ENCODE data around the gene TP53BP2.
A peak's percentile ranks its signal among the peaks of the same experiment; 100 is the strongest.

TP53BP2 gene

GRCh38 chr1:223796210-223796609 lies 49.5 kb downstream of the TP53BP2 start:
- no peak for DNase-seq (ENCODE audit: low read depth in 3 of 3)

GRCh38 chr1:223794136-223794880 lies 51.4 kb downstream of the TP53BP2 start:
- DNase-seq (ENCODE audit: low read depth in 3 of 3), result no peak

GRCh38 chr1:223793716-223794115 lies 52.0 kb downstream of the TP53BP2 start:
- DNase-seq (ENCODE audit: low read depth in 3 of 3), result no peak

- DNase-seq (ENCODE audit: low read depth in 3 of 3), result no peak
These were observed 53.7 kb downstream of the TP53BP2 start for GRCh38 chr1:223792046-223792445.

- no peak for DNase-seq (ENCODE audit: low read depth in 3 of 3)
These were observed 56.9 kb downstream of the TP53BP2 start for GRCh38 chr1:223788746-223789415.

GRCh38 chr1:223785808-223786207 lies 59.9 kb downstream of the TP53BP2 start:
- DNase-seq (ENCODE audit: low read depth in 3 of 3), result no peak

- no peak for DNase-seq (ENCODE audit: low read depth in 3 of 3)
These were observed 61.2 kb downstream of the TP53BP2 start for GRCh38 chr1:223784541-223784940.

- no peak for DNase-seq (ENCODE audit: low read depth in 3 of 3)
These were observed 62.1 kb downstream of the TP53BP2 start for GRCh38 chr1:223783676-223784075.

GRCh38 chr1:223780949-223781348 lies 64.8 kb downstream of the TP53BP2 start:
- DNase-seq (ENCODE audit: low read depth in 3 of 3), result no peak

GRCh38 chr1:223780318-223780717 lies 65.4 kb downstream of the TP53BP2 start:
- no peak for DNase-seq (ENCODE audit: low read depth in 3 of 3)

- no peak for DNase-seq (ENCODE audit: low read depth in 3 of 3)
These were observed 68.8 kb downstream of the TP53BP2 start for GRCh38 chr1:223776826-223777454.

GRCh38 chr1:223776075-223776814 lies 69.5 kb downstream of the TP53BP2 start:
- DNase-seq (ENCODE audit: low read depth in 3 of 3), result peak in 2 of 3 experiments; percentile 13 to 18

- no peak for DNase-seq (ENCODE audit: low read depth in 3 of 3)
These were observed 70.1 kb downstream of the TP53BP2 start for GRCh38 chr1:223775711-223776074.

- DNase-seq (ENCODE audit: low read depth in 3 of 3), result no peak
These were observed 70.7 kb downstream of the TP53BP2 start for GRCh38 chr1:223775054-223775453.

GRCh38 chr1:223774134-223774814 lies 71.5 kb downstream of the TP53BP2 start:
- DNase-seq (ENCODE audit: low read depth in 3 of 3), result no peak

GRCh38 chr1:223772771-223773160 lies 73.0 kb downstream of the TP53BP2 start:
- no peak for DNase-seq (ENCODE audit: low read depth in 3 of 3)

- DNase-seq (ENCODE audit: low read depth in 3 of 3), result no peak
These were observed 73.7 kb downstream of the TP53BP2 start for GRCh38 chr1:223771814-223772770.

GRCh38 chr1:223771469-223771813 lies 74.3 kb downstream of the TP53BP2 start:
- DNase-seq (ENCODE audit: low read depth in 3 of 3), result no peak

- DNase-seq (ENCODE audit: low read depth in 3 of 3), result no peak
These were observed 75.0 kb downstream of the TP53BP2 start for GRCh38 chr1:223770621-223771315.

GRCh38 chr1:223765719-223766340 lies 79.9 kb downstream of the TP53BP2 start:
- DNase-seq (ENCODE audit: low read depth in 3 of 3), result no peak
